ENCODE measurements around the gene ZNF567.

The ZNF567 gene

DNA sequence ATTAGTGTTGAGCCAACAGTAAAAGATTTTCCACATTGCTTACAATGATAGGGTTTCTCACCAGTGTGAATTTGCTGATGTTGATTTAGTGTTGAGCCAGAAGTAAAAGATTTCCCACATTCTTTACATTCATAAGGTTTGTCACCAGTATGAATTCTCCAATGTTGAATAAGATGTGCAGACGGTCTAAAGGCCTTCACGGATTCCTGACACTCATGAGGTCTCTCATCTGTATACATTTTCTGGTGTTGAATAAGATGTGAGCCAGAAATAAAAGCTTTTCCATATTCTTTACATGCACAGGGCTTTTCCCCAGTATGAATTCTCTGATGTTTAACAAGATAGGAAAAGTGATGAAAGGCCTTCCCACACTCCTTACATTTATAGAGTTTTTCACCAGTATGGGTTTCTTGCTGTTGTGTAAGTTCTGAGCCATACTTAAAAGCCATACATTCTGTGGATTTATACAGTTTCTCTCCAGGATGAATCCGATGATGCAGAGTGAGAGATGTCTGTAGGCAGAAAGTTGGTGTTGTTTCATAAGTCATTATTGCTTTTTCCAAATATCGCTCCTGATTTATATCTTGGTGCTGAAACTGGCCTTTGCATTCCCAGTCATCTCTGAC, 62.8 kb downstream of the ZNF567 start:
- DNase-seq (ENCODE audit: low read depth in 2 of 2): no peak

All from stimulated activated CD8-positive, alpha-beta memory T cell treated with anti-CD3 and anti-CD28 coated beads, Interleukin-7, amount 100 ng/mL, for 4 hours (primary cell).